ENCODE results near the gene JARID2.

JARID2 gene

GRCh38 chr6:15213838-15214400 lies 31.9 kb upstream of the JARID2 start:
- H3K4me1 ChIP-seq (ENCODE audit: insufficient read depth, poor library complexity, severe bottlenecking), result no peaks in the 10 kb centered on the region
- no peaks in the 10 kb centered on the region for H3K9me3 ChIP-seq (ENCODE audit: severe bottlenecking)
- TF ChIP-seq CTCF (IDR thresholded peaks at IDR 0.05; ENCODE audit: poor library complexity, severe bottlenecking), result no peak
- no peaks in the 10 kb centered on the region for H3K36me3 ChIP-seq (ENCODE audit: low read depth)
- no peak overlapping the region for H3K27ac ChIP-seq (ENCODE audit: poor library complexity, severe bottlenecking)
- DNase-seq (ENCODE audit: low spot score) (no peak), ATAC-seq (ENCODE audit: low read depth) (no peak)
- H3K4me3 ChIP-seq (ENCODE audit: severe bottlenecking), result no peak overlapping the region
- H3K27me3 ChIP-seq (ENCODE audit: insufficient read depth, poor library complexity, severe bottlenecking), result no peaks in the 10 kb centered on the region

GRCh38 chr6:15218401-15218800 lies 27.5 kb upstream of the JARID2 start:
- no peak for ATAC-seq (ENCODE audit: low read depth)
- no peak for DNase-seq (ENCODE audit: low spot score)
- no peak overlapping the region for H3K4me3 ChIP-seq (ENCODE audit: severe bottlenecking)

GRCh38 chr6:15220062-15220461 lies 25.8 kb upstream of the JARID2 start:
- no peaks in the 10 kb centered on the region for H3K4me1 ChIP-seq (ENCODE audit: insufficient read depth, poor library complexity, severe bottlenecking)
- no peaks in the 10 kb centered on the region for H3K27me3 ChIP-seq (ENCODE audit: insufficient read depth, poor library complexity, severe bottlenecking)
- ATAC-seq (ENCODE audit: low read depth) (no peak), DNase-seq (ENCODE audit: low spot score) (no peak)
- H3K27ac ChIP-seq (ENCODE audit: poor library complexity, severe bottlenecking), result no peak overlapping the region
- H3K9me3 ChIP-seq (ENCODE audit: severe bottlenecking), result no peaks in the 10 kb centered on the region
- no peak for TF ChIP-seq CTCF (IDR thresholded peaks at IDR 0.05; ENCODE audit: poor library complexity, severe bottlenecking)
- H3K4me3 ChIP-seq (ENCODE audit: severe bottlenecking), result no peak overlapping the region
- H3K36me3 ChIP-seq (ENCODE audit: low read depth), result no peaks in the 10 kb centered on the region

More at GRCh38 chr6:15218401-15218800, 27.5 kb upstream of the JARID2 start:
- H3K36me3 ChIP-seq (ENCODE audit: low read depth), result no peaks in the 10 kb centered on the region
- no peaks in the 10 kb centered on the region for H3K27me3 ChIP-seq (ENCODE audit: insufficient read depth, poor library complexity, severe bottlenecking)
- H3K27ac ChIP-seq (ENCODE audit: poor library complexity, severe bottlenecking), result no peak overlapping the region
- H3K4me1 ChIP-seq (ENCODE audit: insufficient read depth, poor library complexity, severe bottlenecking), result no peaks in the 10 kb centered on the region
- H3K9me3 ChIP-seq (ENCODE audit: severe bottlenecking), result no peaks in the 10 kb centered on the region
- no peak for TF ChIP-seq CTCF (IDR thresholded peaks at IDR 0.05; ENCODE audit: poor library complexity, severe bottlenecking)

GRCh38 chr6:15227827-15228318 lies 18.0 kb upstream of the JARID2 start:
- Histone ChIP-seq H3K27ac (ENCODE audit: poor library complexity, severe bottlenecking) (no peak overlapping the region), H3K27me3 (ENCODE audit: insufficient read depth, poor library complexity, severe bottlenecking) (no peaks in the 10 kb centered on the region), H3K9me3 (ENCODE audit: severe bottlenecking) (no peaks in the 10 kb centered on the region), H3K4me1 (ENCODE audit: insufficient read depth, poor library complexity, severe bottlenecking) (no peaks in the 10 kb centered on the region), H3K36me3 (ENCODE audit: low read depth) (no peaks in the 10 kb centered on the region), H3K4me3 (ENCODE audit: severe bottlenecking) (no peak overlapping the region)
- no peak for ATAC-seq (ENCODE audit: low read depth)
- no peak for TF ChIP-seq CTCF (IDR thresholded peaks at IDR 0.05; ENCODE audit: poor library complexity, severe bottlenecking)
- no peak for DNase-seq (ENCODE audit: low spot score)

GRCh38 chr6:15230827-15231226 lies 15.0 kb upstream of the JARID2 start:
- no peak overlapping the region for H3K4me3 ChIP-seq (ENCODE audit: severe bottlenecking)

More at GRCh38 chr6:15230827-15231226, 15.0 kb upstream of the JARID2 start:
- Histone ChIP-seq H3K27ac (ENCODE audit: poor library complexity, severe bottlenecking) (no peak overlapping the region), H3K27me3 (ENCODE audit: insufficient read depth, poor library complexity, severe bottlenecking) (no peaks in the 10 kb centered on the region), H3K4me1 (ENCODE audit: insufficient read depth, poor library complexity, severe bottlenecking) (no peaks in the 10 kb centered on the region), H3K9me3 (ENCODE audit: severe bottlenecking) (no peaks in the 10 kb centered on the region), H3K36me3 (ENCODE audit: low read depth) (no peaks in the 10 kb centered on the region)
- ATAC-seq (ENCODE audit: low read depth) (no peak), DNase-seq (ENCODE audit: low spot score) (no peak)
- TF ChIP-seq CTCF (IDR thresholded peaks at IDR 0.05; ENCODE audit: poor library complexity, severe bottlenecking), result no peak
